ENCODE data around the gene LASP1.

- TF ChIP-seq GATA2 (IDR thresholded peaks at IDR 0.05; ENCODE audit: low read depth, low read length), result no peak
- no peak for TF ChIP-seq GATA3 (IDR thresholded peaks at IDR 0.05; ENCODE audit: low read depth, low read length)
These were observed 15.3 kb downstream of the LASP1 start for GRCh38 chr17:38885044-38885727.
